Uterus (tissue), 4 donors: ENCODE measurements around the gene ARHGEF10L. TPM values are rescaled to one million over a fixed set of nuclear protein-coding genes. Genes with fewer than 3 reads are reported as not detected.

Source experiments
- DNase-seq, 2 donors: peaks; one replicate each; pipeline ENCODE4 v3.0.0-alpha.2; 2019 to 2020
- H3K27ac ChIP-seq, 2 donors: fragments of 200-600 bp; sonication (generic); 1 replicate in 1 of 2; 2 replicates in 1 of 2; pipeline ENCODE4 v1.5.1; 2016 to 2018
- H3K27me3 ChIP-seq, 2 donors: fragments of 200-600 bp; sonication (generic); one replicate each; pipeline ENCODE4 v1.5.1; 2018 to 2019; ENCODE audit warnings: control low read depth in 1 of 2
- H3K36me3 ChIP-seq, 2 donors: fragments of 200-600 bp; sonication (generic); one replicate each; pipeline ENCODE4 v1.5.1; 2019; ENCODE audit warnings: control low read depth in 1 of 2
- H3K4me1 ChIP-seq, 2 donors: fragments of 200-600 bp; sonication (generic); one replicate each; pipeline ENCODE4 v1.5.1; 2018 to 2019; ENCODE audit warnings: control low read depth in 1 of 2
- H3K4me3 ChIP-seq, 2 donors: fragments of 200-600 bp; sonication (generic); 1 replicate in 1 of 2; 2 replicates in 1 of 2; pipeline ENCODE4 v1.5.1; 2018 to 2019; ENCODE audit warnings: mild to moderate bottlenecking in 1 of 2
- H3K9me3 ChIP-seq, 2 donors: fragments of 200-600 bp; sonication (generic); one replicate each; pipeline ENCODE4 v1.5.1; 2019; ENCODE audit warnings: control low read depth in 1 of 2
- CTCF ChIP-seq, 4 experiments: fragments of 200-600 bp in 2 of 4; fragments of 450-650 bp in 2 of 4; sonication (generic) in 2 of 4; IDR thresholded peaks; one replicate each; pipeline ENCODE4 v1.5.1; 2016 to 2019; ENCODE audit warnings: antibody characterized with exemption in 4 of 4, mild to moderate bottlenecking in 2 of 4, moderate library complexity in 1 of 4
- POLR2A ChIP-seq, 2 donors: fragments of 450-650 bp; IDR thresholded peaks; one replicate each; pipeline ENCODE4 v1.6.1; 2016; ENCODE audit warnings: antibody characterized with exemption in 2 of 2, mild to moderate bottlenecking in 1 of 2, moderate library complexity in 1 of 2
- intact Hi-C: fragments of 100-400 bp; cut with DNase I; formaldehyde crosslinking; loops from one replicate; pipeline ENCODE4 v1.15.1; 2023; ENCODE audit warnings: low total_unique reads
- total RNA-seq, 4 donors: library from RNA; depleted of rRNA in 3 of 4; stranded (reverse); fragments of >200 nt in 3 of 4; gene quantifications; one replicate each; pipeline versions ENCODE4 v1.1.0 to v1.2.4, GENCODE V29; 2014 to 2023
- donor health status: DM: yes; HTN: yes; CAD: no.

Gene ARHGEF10L
- total RNA-seq, 4 donors from 2014 or later = 5.6 to 61.9 (median 19.1) TPM

- no peaks in the 10 kb centered on the region for H3K36me3 ChIP-seq
- no peak overlapping the region for H3K4me3 ChIP-seq
- no peak for DNase-seq
- TF ChIP-seq CTCF (IDR thresholded peaks at IDR 0.05) = no peak
- no peak for TF ChIP-seq POLR2A (IDR thresholded peaks at IDR 0.05)
- H3K27ac ChIP-seq = no peak overlapping the region
- intact Hi-C loops = no loop called here
- H3K4me1 ChIP-seq = no peaks in the 10 kb centered on the region
- no peaks in the 10 kb centered on the region for H3K9me3 ChIP-seq
- no peaks in the 10 kb centered on the region for H3K27me3 ChIP-seq
These were observed 103.4 kb downstream of the ARHGEF10L start for GRCh38 chr1:17642943-17643342.

GRCh38 chr1:17643861-17644703, 104.6 kb downstream of the ARHGEF10L start:
- DNase-seq = no peak
- Histone ChIP-seq H3K36me3 (no peaks in the 10 kb centered on the region), H3K4me3 (no peak overlapping the region), H3K27me3 (no peaks in the 10 kb centered on the region), H3K9me3 (no peaks in the 10 kb centered on the region), H3K27ac (no peak overlapping the region), H3K4me1 (no peaks in the 10 kb centered on the region)
- intact Hi-C loops = no loop called here
- TF ChIP-seq POLR2A (IDR thresholded peaks at IDR 0.05) = no peak

- no peaks in the 10 kb centered on the region for H3K36me3 ChIP-seq
- H3K9me3 ChIP-seq = no peaks in the 10 kb centered on the region
- DNase-seq = no peak
- H3K4me1 ChIP-seq = no peaks in the 10 kb centered on the region
- no peak overlapping the region for H3K4me3 ChIP-seq
- H3K27ac ChIP-seq = no peak overlapping the region
- TF ChIP-seq POLR2A (IDR thresholded peaks at IDR 0.05) (no peak), CTCF (IDR thresholded peaks at IDR 0.05) (no peak)
- no peaks in the 10 kb centered on the region for H3K27me3 ChIP-seq
- intact Hi-C loops = no loop called here
These were observed 105.8 kb downstream of the ARHGEF10L start for GRCh38 chr1:17645068-17645911.

- no peak overlapping the region for H3K27ac ChIP-seq
- no peaks in the 10 kb centered on the region for H3K36me3 ChIP-seq
- no peaks in the 10 kb centered on the region for H3K27me3 ChIP-seq
- no peaks in the 10 kb centered on the region for H3K9me3 ChIP-seq
- H3K4me1 ChIP-seq = no peaks in the 10 kb centered on the region
- no peak overlapping the region for H3K4me3 ChIP-seq
- DNase-seq = no peak
- no peak for TF ChIP-seq POLR2A (IDR thresholded peaks at IDR 0.05)
- TF ChIP-seq CTCF (IDR thresholded peaks at IDR 0.05) = no peak
- intact Hi-C loops = no loop called here
These were observed 107.2 kb downstream of the ARHGEF10L start for GRCh38 chr1:17646444-17647280.

GRCh38 chr1:17648457-17649145, 109.1 kb downstream of the ARHGEF10L start:
- TF ChIP-seq POLR2A (IDR thresholded peaks at IDR 0.05) (no peak), CTCF (IDR thresholded peaks at IDR 0.05) (no peak)
- H3K9me3 ChIP-seq = no peaks in the 10 kb centered on the region
- no peak overlapping the region for H3K4me3 ChIP-seq
- DNase-seq = no peak
- H3K27ac ChIP-seq = no peak overlapping the region
- intact Hi-C loops = no loop called here
- H3K36me3 ChIP-seq = no peaks in the 10 kb centered on the region
- H3K27me3 ChIP-seq = no peaks in the 10 kb centered on the region
- no peaks in the 10 kb centered on the region for H3K4me1 ChIP-seq
